ENCODE results near the gene CCDC85C. TPM values are rescaled to one million over a fixed set of nuclear protein-coding genes. Genes with fewer than 3 reads are reported as not detected.

Gene CCDC85C
- total RNA-seq, 1 experiment from 2014 or later: 33.2 TPM

- no peak overlapping the region for H3K4me2 ChIP-seq (ENCODE audit: insufficient read depth, insufficient read length, low read length)
- H2BK20ac ChIP-seq (ENCODE audit: low read depth, low read length, poor library complexity, severe bottlenecking): no peak overlapping the region
- TF ChIP-seq, protein P1, sequence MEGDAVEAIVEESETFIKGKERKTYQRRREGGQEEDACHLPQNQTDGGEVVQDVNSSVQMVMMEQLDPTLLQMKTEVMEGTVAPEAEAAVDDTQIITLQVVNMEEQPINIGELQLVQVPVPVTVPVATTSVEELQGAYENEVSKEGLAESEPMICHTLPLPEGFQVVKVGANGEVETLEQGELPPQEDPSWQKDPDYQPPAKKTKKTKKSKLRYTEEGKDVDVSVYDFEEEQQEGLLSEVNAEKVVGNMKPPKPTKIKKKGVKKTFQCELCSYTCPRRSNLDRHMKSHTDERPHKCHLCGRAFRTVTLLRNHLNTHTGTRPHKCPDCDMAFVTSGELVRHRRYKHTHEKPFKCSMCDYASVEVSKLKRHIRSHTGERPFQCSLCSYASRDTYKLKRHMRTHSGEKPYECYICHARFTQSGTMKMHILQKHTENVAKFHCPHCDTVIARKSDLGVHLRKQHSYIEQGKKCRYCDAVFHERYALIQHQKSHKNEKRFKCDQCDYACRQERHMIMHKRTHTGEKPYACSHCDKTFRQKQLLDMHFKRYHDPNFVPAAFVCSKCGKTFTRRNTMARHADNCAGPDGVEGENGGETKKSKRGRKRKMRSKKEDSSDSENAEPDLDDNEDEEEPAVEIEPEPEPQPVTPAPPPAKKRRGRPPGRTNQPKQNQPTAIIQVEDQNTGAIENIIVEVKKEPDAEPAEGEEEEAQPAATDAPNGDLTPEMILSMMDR (conservative IDR thresholded peaks at IDR 0.05): no peak
- no peak overlapping the region for H2BK5ac ChIP-seq (ENCODE audit: insufficient read length, low read length)
- H3K79me2 ChIP-seq (ENCODE audit: insufficient read depth, low read length): no peaks in the 10 kb centered on the region
- H3T11ph ChIP-seq (ENCODE audit: low read length): no peak overlapping the region
- no peak overlapping the region for H3K4ac ChIP-seq (ENCODE audit: low read depth, low read length)
- H3K9me3 Mint-ChIP-seq: no peaks in the 10 kb centered on the region
- H3K4me3 Mint-ChIP-seq: no peak overlapping the region
- no peak overlapping the region for H3K56ac ChIP-seq (ENCODE audit: insufficient read length, low read depth, low read length)
- no peak overlapping the region for H3K18ac ChIP-seq (ENCODE audit: insufficient read length, low read depth, low read length)
- no peaks in the 10 kb centered on the region for H4K20me1 ChIP-seq (ENCODE audit: control insufficient read depth, insufficient read depth, insufficient read length)
- no peaks in the 10 kb centered on the region for H3K27me3 ChIP-seq (ENCODE audit: insufficient read depth, low read length)
- peaks cover 0 to 7% (median 0%) of the 10 kb centered on the region in 3 experiments; a peak in 1 of 7 replicates for H3K36me3 Mint-ChIP-seq (ENCODE audit: insufficient read depth in 1 of 3, low read depth in 3 of 3)
- H2AFZ ChIP-seq (ENCODE audit: low read length): no peak overlapping the region
- H3K9ac ChIP-seq (ENCODE audit: extremely low read depth, insufficient read length, low read length): no peak overlapping the region
- peaks cover 64 to 78% of the 10 kb centered on the region in 2 experiments for H3K4me1 Mint-ChIP-seq
- no peak overlapping the region for H2BK15ac ChIP-seq (ENCODE audit: low read depth, low read length)
- peaks cover 2% of the 10 kb centered on the region for H3K27me3 Mint-ChIP-seq (ENCODE audit: low read depth)
- no peak overlapping the region for H3K27ac ChIP-seq (ENCODE audit: insufficient read length, low read depth, low read length)
- no peaks in the 10 kb centered on the region for H3K79me1 ChIP-seq (ENCODE audit: insufficient read depth, low read depth, low read length, poor library complexity, severe bottlenecking)
- no peak overlapping the region for H4K5ac ChIP-seq (ENCODE audit: insufficient read length, low read depth, low read length)
- H4K91ac ChIP-seq (ENCODE audit: insufficient read length, low read depth, low read length): no peak overlapping the region
- no peak overlapping the region for H4K8ac ChIP-seq (replicated peaks; ENCODE audit: insufficient read length, low read depth, low read length)
- peak overlapping the region; percentile 40 to 82 (median 44); a peak in 4 of 7 replicates for H3K27ac Mint-ChIP-seq
- peak overlapping the region; percentile 39; the same call in 1 of the 2 replicates for H3K14ac ChIP-seq (ENCODE audit: insufficient read depth, low read length)
- no peaks in the 10 kb centered on the region for H3K23me2 ChIP-seq (ENCODE audit: insufficient read length, low read depth, low read length, poor library complexity, severe bottlenecking)
- no peak overlapping the region for H3K23ac ChIP-seq (ENCODE audit: insufficient read length, low read depth, low read length)
- WGBS (ENCODE audit: extremely low coverage, insufficient read length, low lambda C conversion rate): no CpG with 5 or more reads among the region's 19 CpGs
- no peak overlapping the region for H2BK12ac ChIP-seq (ENCODE audit: insufficient read length, low read depth, low read length)
- DNase-seq: no peak
- peaks cover 13% of the 10 kb centered on the region; the same call in 1 of the 2 replicates for H3K4me1 ChIP-seq (ENCODE audit: insufficient read depth, low read length)
- no peaks in the 10 kb centered on the region for H3K9me3 ChIP-seq (ENCODE audit: control insufficient read depth, low read depth, low read length)
- no peak overlapping the region for H2BK120ac ChIP-seq (ENCODE audit: low read depth, low read length, poor library complexity, severe bottlenecking)
- H2AK5ac ChIP-seq (ENCODE audit: insufficient read length, low read length): no peak overlapping the region
These were observed 76.5 kb downstream of the CCDC85C start for GRCh38 chr14:99527427-99528076.
